D721Med (cell line): Measurements from ENCODE around the gene GABRE.

Experiments used
- DNase-seq: peaks from one replicate; pipeline ENCODE4 v3.0.0; 2011; ENCODE audit warnings: low spot score; ENCODE audit not compliant: insufficient read length
- FAIRE-seq: peaks from 2 replicates; lab custom pipeline; 2011; peaks lifted over from hg19 to GRCh38; lab: Jason Lieb, UNC
- CTCF ChIP-seq: IDR thresholded peaks from 2 replicates; pipeline ENCODE4 v1.5.1; 2012; ENCODE audit warnings: mild to moderate bottlenecking, control low read depth; ENCODE audit not compliant: insufficient read depth; ENCODE audit errors: missing control alignments

Gene GABRE

GRCh38 chrX:151938172-151938571 lies 36.3 kb downstream of the GABRE start:
- FAIRE-seq (no peak), DNase-seq (no peak)
- no peak for TF ChIP-seq CTCF

- no peak for FAIRE-seq
Measured at GRCh38 chrX:151935358-151935757, 39.1 kb downstream of the GABRE start.

GRCh38 chrX:151929126-151929525 lies 45.4 kb downstream of the GABRE start:
- TF ChIP-seq CTCF: no peak
- DNase-seq: no peak
- no peak for FAIRE-seq

More at GRCh38 chrX:151935358-151935757, 39.1 kb downstream of the GABRE start:
- no peak for TF ChIP-seq CTCF
- no peak for DNase-seq

GRCh38 chrX:151923648-151924047 lies 50.8 kb downstream of the GABRE start:
- TF ChIP-seq CTCF: no peak
- DNase-seq: no peak
- no peak for FAIRE-seq

GRCh38 chrX:151922692-151923091 lies 51.8 kb downstream of the GABRE start:
- FAIRE-seq (no peak), DNase-seq (no peak)
- TF ChIP-seq CTCF: no peak

- FAIRE-seq: no peak
Measured at GRCh38 chrX:151921866-151922265, 52.6 kb downstream of the GABRE start.

More at GRCh38 chrX:151921866-151922265, 52.6 kb downstream of the GABRE start:
- DNase-seq: no peak
- no peak for TF ChIP-seq CTCF
